Right hindlimb (tissue), 1 donor: ENCODE results near the gene LHCGR.
A peak's percentile ranks its signal among the peaks of the same experiment; 100 is the strongest.

Experiments
- DNase-seq: peaks from one replicate; pipeline ENCODE4 v3.0.0-alpha.2; 2018

LHCGR gene

DNA sequence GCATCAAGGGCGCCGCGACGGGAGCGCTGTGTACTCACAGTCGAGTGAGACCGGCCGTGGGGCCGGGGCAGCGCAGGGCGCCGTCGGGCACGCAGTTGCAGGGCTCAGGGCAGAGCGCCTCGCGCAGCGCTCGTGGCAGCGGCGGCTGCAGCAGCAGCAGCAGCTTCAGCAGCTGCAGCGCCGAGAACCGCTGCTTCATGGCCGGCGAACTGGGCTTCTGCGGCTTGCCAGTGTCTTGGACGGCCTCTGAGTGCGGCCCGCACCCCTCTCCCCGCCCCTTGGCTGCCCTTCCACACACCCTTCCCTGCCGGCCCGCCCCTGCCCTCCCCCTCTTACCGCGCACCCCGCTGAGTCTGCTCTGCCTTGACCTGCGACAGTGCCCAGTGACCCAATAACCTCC, at the start of gene LHCGR:
TSS of gene LHCGR (minus strand) at position 252 of the 400 bp plus-strand sequence. CDS start at position 199, 53 bp downstream.
- DNase-seq: peak; percentile 45

DNA sequence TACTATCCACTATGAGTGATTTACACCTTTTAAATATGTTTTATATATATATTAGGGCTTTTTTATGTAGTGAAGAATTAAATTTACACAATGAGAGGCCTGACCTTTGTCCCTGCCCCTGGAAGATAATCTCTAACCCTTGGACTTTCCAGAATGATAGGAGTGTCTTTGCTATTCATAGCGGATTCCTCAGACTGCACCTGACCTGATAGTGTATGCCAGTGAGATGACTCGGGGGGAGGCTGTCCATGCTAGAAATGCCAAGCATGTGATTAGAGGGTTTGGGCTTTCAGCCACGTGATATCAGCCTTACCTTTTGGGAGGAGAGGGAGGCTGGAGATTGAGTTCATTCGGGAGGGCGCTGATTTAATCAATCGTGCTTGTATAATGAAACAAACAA, 44.1 kb upstream of the LHCGR start:
- no peak for DNase-seq

- DNase-seq: no peak
Observed at GRCh38 chr2:48795065-48795464, 39.5 kb upstream of the LHCGR start.

GRCh38 chr2:48793671-48794070, 38.1 kb upstream of the LHCGR start:
- DNase-seq: no peak

GRCh38 chr2:48792030-48792429, 36.5 kb upstream of the LHCGR start:
- no peak for DNase-seq

DNA sequence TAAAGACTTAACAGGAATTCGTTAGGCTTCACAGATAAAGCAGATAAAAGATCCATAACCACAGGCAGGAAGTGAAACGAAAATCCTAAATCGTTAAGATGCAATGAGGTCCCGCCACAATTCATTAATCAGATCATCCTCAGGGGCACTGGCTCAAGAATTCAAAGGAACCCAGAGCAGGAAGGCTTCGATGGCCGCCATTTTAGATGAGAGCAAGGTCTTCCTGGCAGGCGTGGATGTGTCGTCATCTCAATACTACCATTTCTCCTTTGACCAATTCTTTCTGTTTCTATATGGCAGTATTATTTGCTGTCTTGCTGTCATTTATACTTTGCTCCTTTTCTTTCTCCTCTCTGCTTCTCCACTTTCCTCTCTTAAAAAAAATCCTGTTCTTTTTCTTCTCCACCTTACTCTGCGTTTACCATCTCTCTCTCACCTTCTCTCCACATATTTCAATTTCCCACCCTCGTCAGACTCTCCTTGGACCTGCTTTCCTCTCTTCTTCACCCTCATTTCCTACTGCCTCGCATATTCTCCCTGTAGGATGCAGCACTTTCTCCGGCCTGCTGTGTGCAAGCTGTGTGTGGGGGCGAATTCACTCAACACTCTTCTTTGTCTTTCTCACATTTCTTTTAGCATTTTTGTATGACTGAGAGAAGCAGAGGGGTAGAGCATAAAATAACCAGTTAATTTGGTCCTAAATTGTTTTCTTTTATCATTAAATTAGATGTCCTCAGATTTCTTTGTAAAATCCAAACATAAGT, 35.1 kb upstream of the LHCGR start:
- no peak for DNase-seq

GRCh38 chr2:48787580-48787979, 32.1 kb upstream of the LHCGR start:
- no peak for DNase-seq

GRCh38 chr2:48781366-48781765, 25.8 kb upstream of the LHCGR start:
- DNase-seq: no peak

GRCh38 chr2:48779019-48779716, 23.6 kb upstream of the LHCGR start:
- DNase-seq: no peak

DNA sequence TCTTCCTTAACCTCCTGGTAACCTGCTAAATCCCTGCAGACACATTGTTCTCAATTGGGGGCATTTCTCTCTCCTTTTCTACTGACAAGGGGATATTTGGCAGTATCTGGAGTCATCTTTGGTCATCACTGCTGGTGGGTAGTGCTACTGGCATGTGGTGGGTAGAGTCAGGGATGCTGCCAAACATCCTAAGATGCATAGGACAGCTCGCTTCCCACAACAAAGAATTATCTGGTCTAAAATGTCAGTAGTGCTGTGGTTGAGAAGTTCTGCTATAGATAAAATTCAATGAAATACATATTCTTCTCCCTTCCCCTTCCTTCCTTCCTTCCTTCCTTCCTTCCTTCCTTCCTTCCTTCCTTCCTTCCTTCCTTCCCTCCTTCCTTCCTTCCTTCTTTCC, 18.7 kb upstream of the LHCGR start:
- DNase-seq: no peak

DNA sequence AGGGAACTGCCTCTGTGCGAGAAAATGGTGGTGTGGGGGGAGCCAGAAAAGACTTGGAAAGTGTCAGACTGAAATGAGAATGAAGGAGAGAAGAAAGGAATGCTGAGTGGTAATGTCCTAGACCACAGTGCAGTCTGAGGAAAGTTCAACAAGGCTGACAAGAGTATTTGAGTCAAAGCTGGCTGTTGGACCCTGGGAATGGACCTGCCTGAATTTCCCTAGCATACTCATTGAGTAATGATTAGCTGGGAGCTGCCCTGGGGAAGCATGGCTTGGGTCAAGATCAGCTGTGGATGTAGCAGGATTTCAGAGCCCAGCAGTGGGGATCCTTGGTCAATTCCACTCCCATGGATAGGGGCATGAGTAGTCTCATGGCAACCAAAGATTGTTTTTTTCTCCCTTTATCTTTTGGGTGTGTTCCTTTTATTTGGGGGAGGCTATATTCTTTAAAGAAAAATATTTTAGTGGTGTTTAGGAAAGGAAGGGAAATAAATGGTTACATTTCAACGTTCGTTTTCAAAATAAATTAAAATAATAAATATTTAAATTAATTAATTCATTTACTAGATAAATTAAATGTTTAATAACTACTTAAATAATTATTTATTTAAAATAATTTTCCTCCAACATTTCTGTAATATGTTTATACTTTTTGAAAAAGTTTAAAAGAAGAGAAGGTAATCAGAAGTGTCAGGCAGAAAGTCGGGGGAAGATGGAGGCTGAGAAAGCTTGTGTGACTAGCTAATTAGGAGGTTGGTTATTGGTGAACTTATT, 15.9 kb upstream of the LHCGR start:
- DNase-seq: no peak

DNA sequence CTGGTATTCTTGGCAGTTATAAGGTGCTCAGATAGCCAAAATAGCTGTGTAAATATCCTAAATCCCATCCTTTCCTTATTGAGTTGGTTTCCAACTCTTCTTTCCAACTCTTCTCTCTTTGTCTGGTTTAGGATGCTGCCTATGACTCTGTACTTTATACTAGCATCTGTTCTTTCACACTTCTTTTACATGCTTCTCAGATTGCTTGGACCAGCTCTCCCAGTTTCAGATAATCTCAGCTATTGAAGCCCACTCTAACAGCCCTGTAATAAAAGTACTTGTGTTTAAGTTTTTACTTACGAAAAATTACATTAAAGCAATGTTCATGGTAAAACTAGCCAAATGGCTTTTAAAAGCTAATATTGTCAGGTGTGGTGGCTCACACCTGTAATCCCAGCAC, 14.7 kb upstream of the LHCGR start:
- no peak for DNase-seq

DNA sequence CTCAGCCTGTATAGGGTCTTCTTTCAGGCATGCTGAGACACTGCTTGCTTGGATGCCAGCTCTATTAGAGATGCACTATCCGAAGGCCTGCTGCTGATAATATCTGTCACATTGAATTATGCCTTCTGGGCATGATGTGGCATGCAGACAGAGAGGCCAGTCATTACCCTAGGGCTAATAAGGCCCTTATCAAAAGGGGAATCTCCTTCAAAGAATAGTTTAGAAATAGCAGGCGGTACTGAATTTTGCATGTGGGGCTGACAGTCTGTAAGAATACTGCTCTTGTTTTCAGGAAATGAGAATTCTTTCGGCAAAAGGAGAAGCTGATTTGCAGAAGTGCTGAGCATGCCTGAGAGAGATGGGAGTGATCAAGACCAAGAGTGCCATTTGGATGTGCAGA, 13.1 kb upstream of the LHCGR start:
- DNase-seq: no peak

DNA sequence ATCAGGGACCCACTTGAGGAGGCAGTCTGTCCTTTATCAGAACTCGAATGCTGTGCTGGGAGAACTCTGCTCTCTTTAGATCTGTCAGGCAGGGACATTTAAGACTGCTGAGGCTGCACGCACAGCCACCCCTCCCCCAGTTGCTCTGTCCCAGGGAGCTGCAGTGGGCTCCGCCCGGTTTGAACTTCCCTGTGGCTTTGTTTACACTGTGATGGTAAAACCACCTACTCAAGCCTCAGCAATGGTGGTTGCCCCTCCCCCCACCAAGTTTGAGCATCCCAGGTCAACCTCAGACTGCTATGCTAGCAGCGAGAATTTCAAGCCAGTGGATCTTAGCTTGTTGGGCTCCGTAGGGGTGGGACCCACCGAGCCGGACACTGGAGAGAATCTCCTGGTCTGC, 11.8 kb upstream of the LHCGR start:
- no peak for DNase-seq

GRCh38 chr2:48760826-48761225, 5.3 kb upstream of the LHCGR start:
- DNase-seq: no peak

GRCh38 chr2:48759682-48760081, 4.2 kb upstream of the LHCGR start:
- DNase-seq: no peak

DNA sequence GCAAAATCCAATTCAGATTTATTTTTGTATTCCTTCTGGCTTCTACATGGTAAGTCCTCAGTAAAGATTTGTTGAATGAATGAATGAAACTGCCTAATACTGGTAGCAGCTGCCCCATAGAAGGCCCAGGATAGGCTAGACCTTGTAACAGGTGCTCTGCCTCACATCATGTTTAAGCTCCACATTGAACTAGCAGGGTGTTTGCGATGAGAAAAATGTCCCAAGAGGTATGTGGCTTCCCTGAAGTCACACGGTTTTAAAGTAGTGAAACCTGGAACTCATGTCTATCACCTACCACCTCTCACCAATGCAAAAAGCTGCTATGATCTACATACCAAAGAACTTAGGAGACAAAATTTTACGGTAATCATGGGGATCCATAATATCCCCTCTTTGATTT, 765 bp upstream of the LHCGR start:
- DNase-seq: no peak

DNA sequence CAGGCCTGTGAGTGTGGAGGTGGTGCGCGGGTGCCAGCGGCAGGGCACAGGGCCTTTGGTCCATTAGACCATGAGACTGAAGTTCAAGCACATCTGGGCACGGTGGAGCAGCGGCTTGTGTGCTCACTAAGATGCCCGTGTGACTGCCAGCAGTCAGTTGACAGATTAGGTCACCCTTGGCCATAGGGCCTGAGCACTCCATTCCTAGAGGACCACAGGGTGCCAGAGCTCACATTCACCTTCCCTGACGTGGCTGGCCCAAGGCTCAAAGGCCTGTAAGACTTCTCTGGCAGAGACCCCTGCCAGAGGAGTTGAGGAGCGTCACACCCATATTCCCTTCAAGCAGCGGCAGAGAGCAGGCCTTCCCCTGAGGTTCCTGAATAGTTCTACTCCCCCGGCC, 650 bp downstream of the LHCGR start:
- no peak for DNase-seq

GRCh38 chr2:48753228-48753627, 2.3 kb downstream of the LHCGR start:
- no peak for DNase-seq

DNA sequence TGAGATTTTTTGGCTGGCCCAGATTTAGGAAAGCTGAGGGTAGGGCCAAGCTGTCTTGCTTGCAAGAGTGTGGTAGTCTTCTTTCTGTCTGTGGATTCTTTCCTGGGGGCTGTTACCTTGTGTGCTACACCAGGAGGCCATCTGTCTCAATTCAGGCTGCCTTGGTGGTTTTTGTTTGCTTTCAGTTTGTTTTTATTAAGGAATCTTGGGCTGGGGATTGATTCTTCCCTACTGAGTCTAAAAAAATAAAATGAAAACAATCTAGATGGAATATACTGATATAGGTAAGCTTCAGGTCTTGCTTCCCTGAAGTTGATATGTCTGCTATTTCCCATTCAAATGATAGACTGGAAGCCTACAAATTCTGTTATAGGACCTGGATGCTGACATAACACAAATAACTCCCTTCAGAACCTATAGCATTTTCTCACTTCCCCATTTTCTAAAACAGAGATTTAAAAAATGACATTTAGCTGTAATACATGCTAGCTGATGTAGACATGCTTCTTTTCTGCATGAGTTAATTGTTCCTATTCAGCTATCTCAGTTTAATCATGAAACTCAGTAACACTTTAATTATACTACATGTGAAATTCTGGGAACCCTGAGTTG, 5.3 kb downstream of the LHCGR start:
- DNase-seq: no peak

GRCh38 chr2:48749291-48750127, 6.0 kb downstream of the LHCGR start:
- DNase-seq: no peak

DNA sequence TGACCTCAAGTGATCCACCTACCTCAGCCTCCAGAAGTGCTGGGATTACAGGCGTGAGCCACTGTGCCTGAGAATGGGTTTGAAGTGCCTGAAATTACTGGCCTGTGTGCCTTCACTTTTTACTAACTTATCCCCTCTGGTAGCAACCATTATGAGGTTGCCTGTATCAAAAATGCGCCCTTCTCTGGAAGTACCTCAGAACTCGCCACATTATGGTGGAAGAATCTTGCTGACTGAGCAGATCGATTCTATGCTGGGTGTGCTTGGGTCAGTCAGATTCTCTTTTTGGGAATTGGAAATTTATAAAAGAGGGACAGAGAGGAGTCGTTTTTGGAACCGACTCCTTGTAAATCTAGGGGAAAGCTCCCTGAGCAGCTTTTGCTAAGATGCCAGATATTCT, 8.2 kb downstream of the LHCGR start:
- DNase-seq: no peak
